CD4-positive, alpha-beta memory T cell (primary cell): Measurements from ENCODE around the gene ITK. TPM values are rescaled to one million over a fixed set of nuclear protein-coding genes. Genes with fewer than 3 reads are reported as not detected.

Source experiments
- CTCF ChIA-PET: fragments of 350-600 bp; sonication (Branson Sonifier 250); formaldehyde crosslinking; loops from one replicate; lab custom pipeline; 2021; ENCODE audit warnings: inconsistent platforms; ENCODE audit not compliant: partially characterized antibody; lab: Charles Lee
- POLR2A ChIA-PET: fragments of 350-600 bp; sonication (Branson Sonifier 250); formaldehyde crosslinking; loops from one replicate; lab custom pipeline; 2021; ENCODE audit not compliant: partially characterized antibody; lab: Charles Lee
- DNase-seq, 5 donors: peaks; one replicate each; pipeline versions ENCODE4 v3.0.0 to v3.0.0-alpha.2; 2020 to 2022; ENCODE audit warnings: mixed read lengths in 1 of 5
- H3K27ac ChIP-seq: one replicate; pipeline ENCODE4 v1.7.0; 2013; ENCODE audit warnings: low read depth, low read length
- H3K27me3 ChIP-seq: 2 replicates; pipeline ENCODE4 v1.7.0; 2013; ENCODE audit warnings: mild to moderate bottlenecking, low read length, moderate library complexity; ENCODE audit not compliant: insufficient read depth
- H3K36me3 ChIP-seq: 2 replicates; pipeline ENCODE4 v1.7.0; 2013; ENCODE audit warnings: mild to moderate bottlenecking, low read length, moderate library complexity; ENCODE audit not compliant: insufficient read depth
- H3K4me1 ChIP-seq: 2 replicates; pipeline ENCODE4 v1.7.0; 2013; ENCODE audit warnings: mild to moderate bottlenecking, low read length, moderate library complexity; ENCODE audit not compliant: insufficient read depth
- H3K4me3 ChIP-seq, 2 donors: one replicate each; pipeline ENCODE4 v1.7.0; 2013; ENCODE audit warnings: low read length in 2 of 2, mild to moderate bottlenecking in 1 of 2
- H3K9me3 ChIP-seq, 2 donors: one replicate each; pipeline ENCODE4 v1.7.0; 2013; ENCODE audit warnings: low read length in 2 of 2, control low read depth in 1 of 2; ENCODE audit not compliant: control insufficient read depth in 1 of 2
- H3K27ac Mint-ChIP-seq, 7 donors: one replicate each; pipeline ENCODE4 v1.8.0; 2020 to 2021; ENCODE audit warnings: mixed read lengths in 7 of 7, mild to moderate bottlenecking in 6 of 7, inconsistent platforms in 3 of 7, moderate library complexity in 3 of 7
- H3K27me3 Mint-ChIP-seq, 2 donors: one replicate each; pipeline ENCODE4 v1.8.0; 2020 to 2021; ENCODE audit warnings: mixed read lengths in 2 of 2
- H3K36me3 Mint-ChIP-seq, 2 donors: one replicate each; pipeline ENCODE4 v1.8.0; 2020 to 2021; ENCODE audit warnings: mixed read lengths in 2 of 2, inconsistent platforms in 1 of 2, mild to moderate bottlenecking in 1 of 2
- H3K4me1 Mint-ChIP-seq, 4 donors: one replicate each; pipeline ENCODE4 v1.8.0; 2020 to 2021; ENCODE audit warnings: mixed read lengths in 4 of 4, mild to moderate bottlenecking in 1 of 4
- H3K4me3 Mint-ChIP-seq, 8 donors: one replicate each; pipeline ENCODE4 v1.8.0; 2020 to 2021; ENCODE audit warnings: mixed read lengths in 8 of 8, mild to moderate bottlenecking in 7 of 8, moderate library complexity in 6 of 8, inconsistent platforms in 3 of 8
- H3K9me3 Mint-ChIP-seq, 8 donors: one replicate each; pipeline ENCODE4 v1.8.0; 2020 to 2021; ENCODE audit warnings: mixed read lengths in 8 of 8, mild to moderate bottlenecking in 5 of 8, inconsistent platforms in 3 of 8, moderate library complexity in 1 of 8
- intact Hi-C: fragments of 100-400 bp; cut with micrococcal nuclease; formaldehyde crosslinking; loops from one replicate; pipeline ENCODE4 v1.15.1; 2023
- polyA plus RNA-seq, 2 donors: library from polyadenylated mRNA; unstranded; fragments of 300-500 nt; fragmentation: Illumina TruSeq; gene quantifications; one replicate each; pipeline ENCODE4 v1.2.3, GENCODE V29; 2021
- total RNA-seq, 2 experiments: library from RNA; stranded (reverse); gene quantifications; one replicate each; pipeline ENCODE4 v1.2.3, GENCODE V29; 2021

Gene ITK
- total RNA-seq (100 to 1,000 TPM; 398 to 421 TPM), polyA plus RNA-seq (100 to 1,000 TPM; 141 to 178 TPM)

GRCh38 chr5:157180374-157181264 is at the start of gene ITK:
Gene ITK, plus strand, starts transcription at chr5:157180840. Its CDS starts 138 bp downstream, at chr5:157180978.
- ChIA-PET CTCF (interaction anchor here (0.9 to 2.8 kb wide), 14 partner anchors 8 to 93 kb away, joined by 3 to 22 read pairs (median 4); no protein-coding TSS in a partner anchor), POLR2A (interaction anchor here (0.7 to 29.8 kb wide), 24 partner anchors 8 to 130 kb away, joined by 3 to 1020 read pairs (median 7); partner anchors contain the start of genes GARIN3 and MED7)
- intact Hi-C loops = loop anchor here (1.0 to 2.0 kb wide), 7 partner anchors 8 to 68 kb away; no protein-coding TSS in a partner anchor
- H3K4me1 Mint-ChIP-seq = peaks cover 28 to 67% (median 43%) of the 10 kb centered on the region in 4 donors
- Histone ChIP-seq H3K9me3 (no peaks in the 10 kb centered on the region), H3K4me3 (peak within 1 kb of the TSS; percentile 83 to 99), H3K36me3 (peaks cover 15% of the 10 kb centered on the region), H3K27ac (peak within 1 kb of the TSS; percentile 77), H3K27me3 (no peaks in the 10 kb centered on the region), H3K4me1 (peaks cover 47% of the 10 kb centered on the region)
- no peaks in the 10 kb centered on the region for H3K27me3 Mint-ChIP-seq
- H3K4me3 Mint-ChIP-seq = peak within 1 kb of the TSS; percentile 97 to 100 (median 99)
- peak; percentile 77 to 85 (median 81) for DNase-seq
- peaks cover 0 to 5% (median 0%) of the 10 kb centered on the region in 8 donors for H3K9me3 Mint-ChIP-seq
- peaks cover 35 to 44% of the 10 kb centered on the region in 2 donors for H3K36me3 Mint-ChIP-seq
- H3K27ac Mint-ChIP-seq = peak within 1 kb of the TSS; percentile 84 to 99 (median 97)

GRCh38 chr5:157130925-157131324 is 49.7 kb upstream of the ITK start:
- H3K4me1 Mint-ChIP-seq = peaks cover 6 to 21% (median 9%) of the 10 kb centered on the region in 4 donors
- Histone ChIP-seq H3K27ac (no peak overlapping the region), H3K4me1 (no peaks in the 10 kb centered on the region), H3K27me3 (no peaks in the 10 kb centered on the region), H3K4me3 (no peak overlapping the region), H3K9me3 (no peaks in the 10 kb centered on the region), H3K36me3 (no peaks in the 10 kb centered on the region)
- H3K9me3 Mint-ChIP-seq = no peaks in the 10 kb centered on the region
- H3K27ac Mint-ChIP-seq = no peak overlapping the region
- H3K36me3 Mint-ChIP-seq = peaks cover 0 to 4% of the 10 kb centered on the region in 2 donors
- POLR2A ChIA-PET = interaction anchor here (0.6 to 0.7 kb wide), 2 partner anchors 561 to 1673 kb away, joined by 3 to 4 read pairs; no protein-coding TSS in a partner anchor
- CTCF ChIA-PET = interaction anchor here (0.7 to 2.9 kb wide), 9 partner anchors 11 to 1514 kb away, joined by 3 to 17 read pairs (median 4); partner anchors contain the start of genes HAVCR1 and MED7
- intact Hi-C loops = loop anchor here (5.0 to 10.0 kb wide), 2 partner anchors 196 to 1429 kb away; no protein-coding TSS in a partner anchor
- DNase-seq = no peak
- H3K4me3 Mint-ChIP-seq = no peak overlapping the region
- H3K27me3 Mint-ChIP-seq = no peaks in the 10 kb centered on the region

- H3K4me3 Mint-ChIP-seq = no peak overlapping the region
- H3K27ac ChIP-seq = no peak overlapping the region
- ChIA-PET POLR2A (interaction anchor here (3.0 kb wide), 1 partner anchor 11 kb away, joined by 14 read pairs; the partner anchor contains the start of gene MED7), CTCF (interaction anchor here (0.7 to 3.1 kb wide), 13 partner anchors 8 to 1993 kb away, joined by 3 to 17 read pairs (median 5); partner anchors contain the start of gene MED7)
- H3K27ac Mint-ChIP-seq = no peak overlapping the region
- no peaks in the 10 kb centered on the region for H3K4me1 ChIP-seq
- H3K36me3 Mint-ChIP-seq = peaks cover 0 to 11% of the 10 kb centered on the region in 2 donors
- DNase-seq = no peak
- H3K9me3 ChIP-seq = no peaks in the 10 kb centered on the region
- intact Hi-C loops = loop anchor here (1.0 to 10.0 kb wide), 3 partner anchors 197 to 1430 kb away; no protein-coding TSS in a partner anchor
- H3K9me3 Mint-ChIP-seq = no peaks in the 10 kb centered on the region
- no peaks in the 10 kb centered on the region for H3K36me3 ChIP-seq
- H3K4me3 ChIP-seq = no peak overlapping the region
- H3K4me1 Mint-ChIP-seq = peaks cover 7 to 24% (median 10%) of the 10 kb centered on the region in 4 donors
- H3K27me3 ChIP-seq = no peaks in the 10 kb centered on the region
- H3K27me3 Mint-ChIP-seq = no peaks in the 10 kb centered on the region
Measured at GRCh38 chr5:157132281-157132612, 48.4 kb upstream of the ITK start.

- H3K27me3 ChIP-seq = no peaks in the 10 kb centered on the region
- ChIA-PET POLR2A (no interaction called here), CTCF (interaction anchor here (1.3 kb wide), 1 partner anchor 116 kb away, joined by 5 read pairs; no protein-coding TSS in a partner anchor)
- peaks cover 21% of the 10 kb centered on the region for H3K4me1 ChIP-seq
- Mint-ChIP-seq H3K4me3 (no peak overlapping the region), H3K36me3 (peaks cover 21 to 45% of the 10 kb centered on the region in 2 donors), H3K27ac (peak overlapping the region in 1 of 7 donors; percentile 71), H3K27me3 (no peaks in the 10 kb centered on the region), H3K4me1 (peaks cover 26 to 51% (median 38%) of the 10 kb centered on the region in 4 donors), H3K9me3 (no peaks in the 10 kb centered on the region)
- no peak for DNase-seq
- peaks cover 8% of the 10 kb centered on the region for H3K36me3 ChIP-seq
- H3K27ac ChIP-seq = no peak overlapping the region
- intact Hi-C loops = loop anchor here (10.0 kb wide), 1 partner anchor 203 kb away; no protein-coding TSS in a partner anchor
- H3K4me3 ChIP-seq = no peak overlapping the region
- no peaks in the 10 kb centered on the region for H3K9me3 ChIP-seq
Measured at GRCh38 chr5:157137691-157138090, 42.9 kb upstream of the ITK start.

GRCh38 chr5:157142317-157143126 is 38.1 kb upstream of the ITK start, which contains the start of gene MED7:
Gene MED7, minus strand, starts transcription at chr5:157142865. Its CDS starts 3,434 bp downstream, at chr5:157139431.
- H3K27ac Mint-ChIP-seq = peak within 1 kb of the TSS; percentile 94 to 100 (median 99)
- POLR2A ChIA-PET = interaction anchor here (0.7 to 4.3 kb wide), 59 partner anchors 10 to 716 kb away, joined by 3 to 51 read pairs (median 7); partner anchors contain the start of genes CLINT1, CYFIP2, HAVCR2 and ITK

More at GRCh38 chr5:157142317-157143126, 38.1 kb upstream of the ITK start, which contains the start of gene MED7:
- Histone ChIP-seq H3K27me3 (no peaks in the 10 kb centered on the region), H3K4me1 (peaks cover 28% of the 10 kb centered on the region), H3K4me3 (peak within 1 kb of the TSS; percentile 92 to 94), H3K36me3 (peaks cover 8% of the 10 kb centered on the region), H3K9me3 (no peaks in the 10 kb centered on the region), H3K27ac (peak within 1 kb of the TSS; percentile 98)
- peaks cover 29 to 61% (median 39%) of the 10 kb centered on the region in 4 donors for H3K4me1 Mint-ChIP-seq
- CTCF ChIA-PET = interaction anchor here (0.8 to 2.3 kb wide), 16 partner anchors 10 to 601 kb away, joined by 3 to 12 read pairs (median 4); partner anchors contain the start of gene LSM11
- no peaks in the 10 kb centered on the region for H3K27me3 Mint-ChIP-seq
- peak within 1 kb of the TSS; percentile 94 to 100 (median 98) for H3K4me3 Mint-ChIP-seq
- intact Hi-C loops = loop anchor here (1.0 to 5.0 kb wide), 3 partner anchors 124 to 715 kb away; partner anchors contain the start of genes CLINT1, CYFIP2 and LSM11
- no peaks in the 10 kb centered on the region for H3K9me3 Mint-ChIP-seq
- H3K36me3 Mint-ChIP-seq = peaks cover 19 to 40% of the 10 kb centered on the region in 2 donors
- peak; percentile 94 to 98 (median 97) for DNase-seq
